Esophagus muscularis mucosa (tissue), 4 donors: ENCODE data around the gene GBP6.

Source experiments
- CTCF ChIP-seq, 3 experiments: fragments of 200-600 bp in 2 of 3; fragments of 450-650 bp in 1 of 3; sonication (generic) in 2 of 3; IDR thresholded peaks; one replicate each; pipeline ENCODE4 v1.5.1; 2017 to 2019; ENCODE audit warnings: antibody characterized with exemption in 3 of 3, mild to moderate bottlenecking in 2 of 3, moderate library complexity in 1 of 3
- EP300 ChIP-seq: sonication (generic); formaldehyde crosslinking; IDR thresholded peaks from one replicate; pipeline ENCODE4 v1.6.1; 2017; ENCODE audit warnings: antibody characterized with exemption
- POLR2AphosphoS5 ChIP-seq, 2 donors: sonication (generic); formaldehyde crosslinking; IDR thresholded peaks; one replicate each; pipeline ENCODE4 v1.6.1; 2017; ENCODE audit warnings: antibody characterized with exemption in 2 of 2

DNA sequence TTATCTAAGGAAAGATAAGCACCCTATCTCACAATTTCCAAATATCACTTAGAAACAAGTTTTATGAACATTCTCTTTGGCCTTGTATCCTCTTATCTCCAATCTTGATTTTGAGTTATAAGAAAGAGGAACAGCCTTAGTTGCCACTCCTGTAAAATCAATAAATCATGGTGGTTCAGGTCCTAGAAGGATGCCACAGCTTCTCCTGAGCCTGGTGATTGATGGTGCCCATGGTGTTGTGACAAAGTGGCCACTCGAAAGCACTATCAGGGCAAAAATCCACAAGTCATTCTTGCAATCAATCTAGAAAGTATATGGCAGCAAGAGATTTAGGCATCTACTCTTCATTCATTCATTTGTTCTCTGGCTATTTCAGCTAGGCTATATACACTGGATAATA lies 27.8 kb downstream of the GBP6 start:
- no peak for TF ChIP-seq CTCF (IDR thresholded peaks at IDR 0.05)
- TF ChIP-seq EP300: no peak
- no peak for TF ChIP-seq POLR2AphosphoS5 (IDR thresholded peaks at IDR 0.05)
